HG03575 (cell line): ENCODE measurements around the gene PCSK7.

Source experiments
- ATAC-seq: cut with Tn5 transposase; IDR thresholded peaks from one replicate; pipeline ENCODE4 v1.9.1; 2021; ENCODE audit not compliant: unreplicated experiment, insufficient number of reproducible peaks, low FRiP score; ENCODE audit errors: extremely low read depth

Gene PCSK7

DNA sequence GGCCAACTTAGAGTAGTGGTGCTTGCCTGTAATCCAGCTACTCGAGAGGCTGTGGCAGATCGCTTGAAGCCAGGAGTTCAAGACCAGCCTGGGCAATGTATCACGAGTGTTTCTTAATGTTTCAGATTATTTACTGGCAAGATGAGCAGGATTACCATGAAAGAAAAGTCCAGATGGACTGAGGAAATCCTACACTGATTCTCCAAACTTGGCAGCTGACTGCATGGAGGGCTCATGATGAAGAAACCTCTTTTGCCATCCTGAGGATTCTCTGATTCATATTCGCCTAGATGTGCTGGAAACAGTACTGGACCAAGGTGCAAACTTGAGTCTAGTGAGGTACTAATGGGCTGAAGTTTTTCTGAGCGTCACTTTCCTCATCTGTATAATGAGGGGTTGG, 56.1 kb downstream of the PCSK7 start:
- ATAC-seq: no peak

DNA sequence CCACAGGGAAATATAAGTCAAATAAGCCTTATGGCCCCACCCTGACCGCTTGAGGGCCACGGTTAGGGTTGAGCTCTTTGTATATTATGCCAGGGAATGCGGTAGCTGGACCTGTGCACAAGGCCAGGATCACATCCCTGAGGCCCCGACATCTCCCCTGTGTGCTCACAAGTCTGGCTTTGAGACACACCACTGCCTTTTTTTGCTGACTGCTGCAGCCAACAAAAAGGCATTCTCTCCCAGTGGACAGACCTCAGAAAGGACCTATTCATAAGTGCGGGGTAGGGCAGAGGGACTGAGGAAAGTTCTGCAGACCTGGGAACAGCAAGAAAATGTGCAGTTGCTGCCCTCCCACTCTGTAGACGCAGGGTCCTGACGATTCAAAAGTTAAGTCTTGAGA, 56.8 kb downstream of the PCSK7 start:
- no peak for ATAC-seq

DNA sequence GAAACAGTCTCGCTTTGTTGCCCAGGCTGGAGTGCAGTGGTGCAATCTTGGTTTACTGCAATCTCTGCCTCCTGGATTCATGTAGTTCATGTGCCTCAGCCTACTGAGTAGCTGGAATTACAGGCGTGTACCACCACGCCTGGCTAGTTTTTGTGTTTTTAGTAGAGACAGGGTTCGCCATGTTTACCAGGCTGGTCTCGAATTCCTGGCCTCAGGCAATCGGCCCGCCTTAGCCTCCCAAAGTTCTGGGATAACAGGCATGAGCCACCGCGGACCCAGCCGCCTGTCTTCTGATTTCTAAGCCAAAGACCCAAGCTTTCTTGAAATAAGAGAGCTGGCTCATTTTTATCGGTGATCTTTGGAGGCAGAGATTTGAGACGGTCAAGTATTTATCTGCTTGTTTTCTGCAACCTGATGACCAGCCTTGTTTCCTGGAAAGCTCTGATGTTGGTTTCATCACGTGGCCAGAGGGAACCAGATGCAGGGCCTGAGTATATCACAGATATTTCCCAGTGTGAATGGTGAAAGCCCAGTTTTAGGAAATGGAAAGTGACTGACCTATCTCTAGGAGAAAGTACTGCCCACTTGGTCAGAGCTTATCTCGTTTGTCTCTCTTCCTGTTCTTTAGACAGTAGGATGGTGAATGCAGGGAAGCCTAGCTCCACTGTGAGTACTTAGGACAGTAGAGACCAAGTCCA, 59.0 kb downstream of the PCSK7 start:
- ATAC-seq: no peak

DNA sequence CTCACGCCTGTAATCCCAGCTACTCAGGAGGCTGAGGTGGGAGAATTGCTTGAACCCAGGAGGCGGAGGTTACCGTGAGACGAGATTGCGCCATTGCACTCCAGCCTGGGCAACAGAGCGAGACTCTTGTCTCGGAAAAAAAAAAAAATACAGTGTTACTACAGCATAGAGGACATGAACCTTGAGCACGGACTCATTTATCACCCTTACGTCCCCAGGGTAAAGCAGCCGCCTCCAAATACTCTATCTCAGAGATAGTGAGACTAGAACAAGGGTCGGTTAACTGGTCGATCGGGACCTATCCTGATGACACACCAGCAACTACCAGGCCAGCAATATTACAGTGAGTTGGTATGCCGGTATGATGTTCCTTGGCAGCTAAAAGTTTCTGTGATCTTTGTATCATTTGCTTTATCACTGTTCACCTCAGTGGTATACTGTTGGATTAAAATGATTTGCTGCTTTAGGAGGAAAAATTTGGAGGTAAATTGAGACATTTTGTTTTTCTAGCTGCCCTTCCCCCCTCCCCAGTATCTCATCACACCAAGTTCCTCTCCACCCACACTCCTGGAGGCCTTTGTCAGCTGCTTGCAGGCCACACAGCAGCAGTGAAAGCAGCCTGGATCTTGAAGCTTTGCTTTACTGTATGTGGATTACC, 60.3 kb downstream of the PCSK7 start:
- no peak for ATAC-seq

DNA sequence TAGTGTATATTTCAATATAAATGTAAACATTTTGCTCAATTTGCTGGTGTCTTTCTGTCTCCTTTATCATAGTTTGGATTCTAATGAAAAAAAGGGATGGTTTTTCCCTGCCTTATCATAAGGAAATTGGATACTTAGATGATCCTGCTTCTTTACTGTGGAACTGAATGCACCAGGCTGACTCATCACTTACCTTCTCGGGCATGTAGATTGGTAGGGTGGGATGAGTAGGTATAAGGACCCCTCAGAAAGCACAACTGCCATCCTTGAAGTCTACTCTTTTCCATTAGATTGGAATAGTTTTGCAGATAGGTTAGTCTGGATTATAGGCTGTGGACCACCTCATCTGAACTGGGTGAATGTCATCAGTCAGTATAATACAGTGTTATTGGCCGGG, 60.9 kb downstream of the PCSK7 start:
- ATAC-seq: no peak

DNA sequence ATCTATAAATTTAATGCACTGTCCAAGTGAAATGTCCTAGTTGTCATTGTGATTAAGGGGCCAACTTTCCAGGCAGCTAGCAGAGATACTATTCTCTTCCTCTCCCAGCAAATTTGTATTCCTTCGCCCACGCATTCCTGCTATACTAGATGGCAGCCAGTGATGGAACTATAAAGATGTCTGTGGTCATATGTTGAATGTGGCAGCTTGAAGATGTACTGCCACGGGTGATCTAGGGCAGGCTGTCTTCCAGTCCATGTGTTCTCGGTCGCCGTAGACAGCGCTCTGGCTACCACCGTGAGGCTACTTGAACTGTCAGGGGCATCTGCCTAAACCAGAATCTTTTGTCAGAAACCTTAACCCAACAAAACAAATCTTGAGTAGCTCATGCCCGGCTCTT, 61.7 kb downstream of the PCSK7 start:
- no peak for ATAC-seq

DNA sequence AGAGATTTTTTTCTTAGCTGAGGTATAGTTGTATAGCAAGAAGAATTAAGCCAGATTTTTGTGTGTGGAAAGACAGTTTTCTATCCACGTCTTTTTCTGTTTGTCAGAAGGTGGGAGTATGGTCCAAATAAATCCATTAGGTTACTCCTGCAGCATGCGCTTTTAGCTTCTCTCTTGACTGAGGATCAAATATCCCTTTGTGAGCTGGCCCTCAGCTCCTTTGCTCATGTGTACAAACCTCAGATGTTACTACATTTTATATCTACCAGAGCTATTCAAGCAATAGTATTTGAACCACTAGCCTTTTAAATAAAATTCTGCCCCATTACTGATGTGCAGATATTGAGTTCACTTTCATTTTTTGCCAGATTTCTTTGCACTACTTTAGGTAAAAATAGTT, 62.1 kb downstream of the PCSK7 start:
- no peak for ATAC-seq

DNA sequence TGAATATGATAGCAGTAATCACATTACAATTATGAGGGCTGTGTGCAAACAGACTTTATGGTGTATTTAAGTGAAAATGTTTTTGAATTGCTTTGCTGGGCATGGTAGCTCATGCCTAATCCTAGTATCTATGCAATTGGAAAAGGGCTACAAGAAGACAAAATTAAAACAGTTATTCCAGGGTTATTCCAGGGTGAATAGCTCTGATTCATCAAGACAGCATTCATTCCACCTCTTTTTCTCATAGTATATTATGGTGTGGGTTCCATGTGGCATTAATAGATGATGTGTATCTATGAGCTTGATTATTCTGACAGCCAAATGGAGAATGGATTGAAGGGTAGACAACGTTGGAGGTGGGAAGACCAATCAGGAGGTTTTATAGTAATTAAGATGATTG, 65.4 kb downstream of the PCSK7 start:
- ATAC-seq: no peak

DNA sequence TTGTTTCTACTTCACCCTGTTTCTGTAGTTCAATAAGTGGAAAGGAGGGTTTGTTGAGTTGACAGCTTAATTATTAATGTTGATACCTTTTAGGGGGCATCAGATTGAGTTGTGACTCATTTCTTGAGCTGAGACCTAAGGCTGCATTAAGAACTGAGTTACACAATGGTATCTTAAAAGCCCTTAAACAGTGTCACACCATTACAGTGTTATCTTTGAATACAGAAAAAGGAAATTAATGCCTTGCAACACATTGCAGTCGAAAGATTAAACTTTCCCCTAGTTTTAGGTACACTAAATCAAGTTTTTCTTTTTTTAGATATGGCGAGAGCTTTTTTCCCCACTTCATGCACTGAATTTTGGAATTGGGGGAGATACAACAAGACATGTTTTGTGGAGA, 71.0 kb downstream of the PCSK7 start:
- no peak for ATAC-seq

DNA sequence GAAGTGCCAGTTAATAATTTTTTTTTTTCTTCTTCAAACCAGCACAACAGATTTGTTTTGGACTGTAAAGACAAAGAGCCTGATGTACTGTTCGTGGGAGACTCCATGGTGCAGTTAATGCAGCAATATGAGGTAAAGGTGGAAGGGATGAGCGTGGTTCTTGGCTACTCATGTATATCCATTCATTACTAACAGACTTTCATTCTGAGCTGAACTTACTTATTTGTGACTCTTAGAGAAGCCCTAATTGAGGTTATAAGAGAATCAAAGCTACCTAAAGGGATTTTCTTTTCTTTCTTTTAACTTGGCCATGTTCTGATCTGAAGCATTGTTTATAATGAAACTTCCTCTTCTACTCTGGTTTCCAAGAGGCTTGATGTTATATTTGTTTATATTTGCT, 72.0 kb downstream of the PCSK7 start:
- no peak for ATAC-seq

DNA sequence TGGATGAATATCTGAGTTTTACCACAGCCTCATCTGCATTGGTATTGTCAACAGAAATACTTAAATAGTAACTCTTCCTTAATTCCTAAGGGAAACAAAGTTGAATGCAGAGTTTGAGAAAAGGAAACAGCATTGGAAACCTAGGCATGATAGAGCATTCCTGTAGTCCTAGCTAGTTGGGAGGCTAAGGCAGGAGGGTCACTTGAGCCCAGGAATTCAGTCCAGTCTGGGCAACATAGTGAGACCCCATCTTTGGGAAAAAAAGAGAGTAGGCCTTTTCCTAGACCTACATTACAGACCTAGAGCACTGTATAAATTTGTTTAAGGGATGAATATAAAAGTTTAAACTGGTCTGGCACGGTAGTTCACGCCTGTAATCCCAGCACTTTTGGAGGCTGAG, 74.4 kb downstream of the PCSK7 start:
- ATAC-seq: no peak

DNA sequence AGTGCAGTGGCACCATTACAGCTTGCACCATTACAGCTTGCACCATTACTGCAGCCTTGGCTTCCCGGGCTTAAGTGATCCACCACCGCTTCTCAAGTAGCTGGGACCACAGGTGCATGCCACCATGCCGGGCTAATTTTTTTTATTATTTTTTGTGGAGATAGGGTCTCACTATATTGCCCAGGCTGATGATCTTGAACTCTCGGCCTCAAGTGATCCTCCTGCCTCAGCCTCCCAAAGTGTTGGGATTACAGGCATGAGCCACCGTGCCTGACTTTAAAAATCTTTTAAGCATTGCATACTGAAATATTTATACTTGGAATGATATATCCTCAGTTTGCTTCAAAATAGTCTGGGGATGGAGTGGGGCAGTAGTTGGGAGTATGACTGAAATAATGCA, 77.4 kb downstream of the PCSK7 start:
- no peak for ATAC-seq
